Measurements from ENCODE around the gene OXSR1.
"Not testable (repeated sequence)": the region's sequence is repeated elsewhere in the genome, so short reads cannot be mapped to it uniquely, and the experiment has no call there.

The OXSR1 gene

DNA sequence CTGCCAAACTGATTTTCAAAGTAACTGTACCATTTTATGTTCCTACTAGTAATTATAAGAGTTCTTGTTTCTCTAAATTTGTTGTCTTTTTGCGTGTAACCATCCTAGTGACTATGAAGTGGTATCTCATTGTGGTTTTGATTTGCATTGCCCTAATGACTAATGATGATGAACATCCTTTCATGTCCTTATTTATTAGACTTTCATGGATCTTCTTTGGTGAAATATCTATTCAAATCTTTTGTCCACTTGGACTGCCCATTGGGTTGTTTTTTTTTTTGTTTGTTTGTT lies 3.6 kb downstream of the OXSR1 start:
- DNase-seq: no peak

DNA sequence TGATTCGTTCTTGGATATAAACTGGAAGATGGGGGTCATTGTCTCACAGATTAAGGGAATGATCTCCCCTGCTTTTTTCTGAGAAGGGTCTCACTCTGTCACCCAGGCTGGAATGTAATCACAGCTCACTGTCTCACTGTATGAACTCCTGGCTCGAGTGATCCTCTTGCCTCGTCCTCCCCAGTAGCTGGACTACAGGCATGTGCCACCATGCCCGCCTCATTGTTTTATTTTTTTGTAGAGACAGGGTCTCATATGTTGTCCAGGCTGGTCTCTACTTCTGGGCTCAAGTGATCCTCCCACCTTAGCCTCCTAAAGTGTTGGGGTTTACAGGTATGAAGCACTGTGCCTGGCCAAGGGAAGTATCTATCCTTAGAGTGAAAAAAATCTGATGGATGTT lies 5.4 kb downstream of the OXSR1 start:
- no peak for DNase-seq

DNA sequence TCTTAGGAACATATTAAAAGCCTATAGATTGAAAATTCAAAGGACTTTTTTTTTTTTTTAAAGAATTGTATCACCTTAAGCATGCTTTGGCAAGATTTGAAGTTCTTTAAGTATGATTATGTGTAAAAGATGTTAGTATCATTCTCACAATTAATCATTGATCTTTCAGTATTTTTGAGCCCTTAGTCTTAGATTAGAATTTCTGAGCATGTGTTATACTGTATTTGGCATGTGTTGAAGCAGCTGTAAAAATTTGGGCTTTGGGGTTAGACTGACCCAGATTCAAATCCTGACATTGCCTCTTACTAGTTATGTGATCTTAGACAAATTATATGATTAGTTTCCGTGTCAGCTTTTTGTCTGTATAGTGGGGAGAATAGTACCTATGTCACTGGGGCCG lies 6.3 kb downstream of the OXSR1 start:
- no peak for DNase-seq

DNA sequence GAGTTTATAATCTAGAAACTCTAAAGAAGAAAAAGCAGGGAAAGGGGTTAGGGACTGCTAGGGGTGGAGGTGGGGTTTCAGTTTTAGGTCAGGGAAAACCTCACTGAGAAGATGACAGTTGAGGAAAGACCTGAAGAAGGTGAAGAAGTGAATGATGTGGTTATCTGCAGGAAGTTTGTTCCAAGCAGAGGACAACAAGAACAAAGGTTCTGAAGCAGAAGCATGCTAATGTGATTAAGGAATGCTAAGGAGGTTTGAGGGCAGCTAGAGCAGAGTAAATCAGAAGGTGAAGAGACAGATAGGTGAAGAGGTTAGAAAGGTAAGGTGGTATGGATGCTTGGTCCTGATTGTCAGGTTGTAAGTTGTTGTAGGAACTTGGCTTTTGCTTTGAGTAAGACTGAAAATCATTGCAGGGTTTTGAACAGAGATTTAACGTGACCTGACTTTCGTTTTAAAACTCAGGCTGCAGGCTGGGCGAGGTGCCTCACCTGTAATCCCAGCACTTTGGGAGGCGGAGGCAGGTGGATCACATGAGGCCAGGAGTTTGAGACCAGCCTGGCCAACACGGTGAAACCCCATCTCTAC lies 8.6 kb downstream of the OXSR1 start:
- no peak for DNase-seq

DNA sequence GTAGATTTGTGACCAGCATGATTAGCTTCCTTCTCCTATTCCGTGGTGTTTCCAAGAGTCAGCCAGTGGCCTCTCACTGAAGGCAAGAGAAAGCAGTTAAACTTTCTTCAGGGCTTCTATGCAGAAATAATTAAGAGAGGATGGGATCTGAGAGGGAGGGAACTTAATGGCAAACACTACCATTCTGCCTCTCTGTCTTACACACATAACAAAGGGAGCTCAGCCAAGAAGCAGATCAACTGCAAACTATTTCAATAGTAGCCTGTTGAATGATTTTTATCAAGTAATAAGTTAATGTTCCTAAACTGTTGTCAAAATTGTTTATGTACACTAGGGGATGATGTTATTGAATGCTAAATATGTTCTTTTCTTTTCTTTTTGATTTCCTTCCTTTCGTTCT lies 11.8 kb downstream of the OXSR1 start:
- no peak for DNase-seq

DNA sequence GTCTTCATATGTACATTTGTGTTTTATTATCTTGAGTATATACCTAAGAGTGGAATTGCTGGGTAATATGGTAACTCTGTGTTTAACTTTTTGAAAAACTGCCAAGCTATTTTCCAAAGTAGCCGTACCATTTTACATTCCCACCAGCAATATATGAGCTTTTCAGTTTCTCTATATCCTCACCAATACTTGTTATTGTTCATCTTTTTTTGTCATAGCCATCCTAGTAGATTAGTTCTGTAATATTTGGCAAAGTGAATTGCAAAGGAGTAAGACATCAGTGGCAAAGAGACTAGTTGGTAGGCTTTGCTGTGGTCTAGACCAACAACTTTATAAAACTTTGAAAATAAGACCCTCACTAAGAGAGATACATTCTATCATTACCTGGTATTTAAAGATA lies 21.4 kb downstream of the OXSR1 start:
- no peak for DNase-seq

GRCh38 chr3:38190481-38190881 lies 25.1 kb downstream of the OXSR1 start:
- no peak for DNase-seq

- DNase-seq: not testable (repeated sequence)
Observed at GRCh38 chr3:38202931-38203330, 37.6 kb downstream of the OXSR1 start.

DNA sequence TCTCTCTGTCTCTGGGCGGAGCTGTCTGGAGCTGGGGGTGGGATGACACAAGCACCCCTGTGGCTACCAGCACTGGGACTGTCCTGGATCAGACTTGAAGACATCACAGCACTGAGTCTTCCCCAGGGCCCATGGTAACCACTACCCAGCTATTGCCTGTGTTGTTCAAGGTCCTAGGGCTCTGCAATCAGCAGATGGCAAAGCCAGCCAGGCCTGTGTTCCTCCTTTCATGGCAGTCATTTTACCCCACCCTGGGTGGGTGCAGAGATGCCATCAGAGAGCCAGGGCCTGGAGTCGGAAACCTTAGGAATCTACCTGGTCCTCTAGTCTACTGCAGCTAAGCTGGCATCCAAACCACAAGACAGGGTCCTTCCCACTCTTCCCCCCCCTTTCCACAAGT lies 38.4 kb downstream of the OXSR1 start:
- DNase-seq: no peak

- DNase-seq: no peak
Observed at GRCh38 chr3:38204599-38205471, 39.5 kb downstream of the OXSR1 start.

- no peak for DNase-seq
Observed at GRCh38 chr3:38205472-38205805, 40.1 kb downstream of the OXSR1 start.

GRCh38 chr3:38207254-38208003 lies 42.1 kb downstream of the OXSR1 start:
- DNase-seq: no peak

GRCh38 chr3:38210141-38210757 lies 44.9 kb downstream of the OXSR1 start:
- DNase-seq: no peak

DNA sequence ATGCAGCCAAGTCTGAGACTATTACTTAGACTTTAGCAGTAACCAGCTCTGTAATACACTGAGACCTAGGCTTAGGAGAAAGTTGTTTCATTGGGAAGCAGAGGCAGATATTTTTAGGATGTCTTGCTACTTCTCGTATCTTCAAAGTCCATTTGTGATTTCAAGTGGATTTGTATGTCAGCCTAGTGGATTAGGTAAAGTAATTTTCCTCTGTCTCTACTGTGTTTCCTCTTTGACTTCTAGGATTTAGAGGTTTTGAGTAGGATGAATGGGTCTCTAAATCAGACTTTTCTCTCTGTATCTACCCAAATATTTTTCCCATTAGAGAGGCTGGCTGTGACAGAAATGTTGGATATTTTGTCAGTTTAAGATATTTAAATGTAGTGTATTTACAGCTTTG lies 46.8 kb downstream of the OXSR1 start:
- DNase-seq: no peak

DNA sequence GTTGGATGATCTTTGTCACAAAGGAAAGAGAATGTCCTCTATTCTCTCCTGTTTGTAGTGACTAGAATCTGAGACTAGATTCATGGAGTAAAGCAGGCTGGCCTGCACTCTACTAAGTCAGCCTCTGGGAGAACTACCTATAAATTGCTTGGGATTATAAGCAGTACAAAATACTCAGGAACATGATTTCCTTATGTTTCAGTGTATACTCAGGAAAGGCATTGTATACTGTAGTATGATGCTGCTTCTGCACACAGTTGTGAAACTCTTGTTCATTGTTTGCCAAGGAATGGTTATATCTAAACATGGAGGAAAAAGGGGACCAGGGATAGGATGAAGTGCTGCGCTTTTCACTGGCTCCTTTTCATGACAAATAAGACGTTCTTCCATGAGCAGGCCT lies 49.2 kb downstream of the OXSR1 start:
- no peak for DNase-seq

GRCh38 chr3:38219609-38220197 lies 54.4 kb downstream of the OXSR1 start:
- DNase-seq: no peak

- DNase-seq: no peak
Observed at GRCh38 chr3:38221005-38221404, 55.7 kb downstream of the OXSR1 start.

DNA sequence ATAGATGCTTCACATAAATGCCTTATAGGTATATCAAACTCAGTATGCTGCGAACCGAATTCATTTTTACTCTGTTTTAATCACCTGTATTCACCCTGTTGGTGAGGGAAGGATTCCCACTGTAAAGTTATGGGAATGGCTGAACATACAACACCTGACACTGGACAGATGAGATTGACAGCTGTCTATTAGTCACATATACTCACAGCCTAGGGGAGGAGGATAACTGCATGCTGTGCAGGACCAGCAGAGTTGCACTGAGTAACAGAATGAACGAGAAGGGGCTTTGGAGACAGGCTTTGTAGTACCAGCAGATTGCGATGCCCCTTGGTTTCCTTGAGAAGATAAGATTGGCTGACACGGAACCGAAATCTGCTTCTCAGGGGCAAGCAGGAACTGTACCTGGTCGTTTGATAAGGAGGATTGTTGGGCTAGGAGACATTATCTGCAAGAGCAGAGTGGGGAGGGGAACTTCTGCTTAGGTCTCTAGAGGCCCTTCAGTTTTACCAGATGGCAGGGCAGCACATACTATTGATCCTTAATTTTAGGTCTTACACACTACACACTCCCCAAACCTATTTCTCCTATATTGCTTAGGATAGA lies 56.8 kb downstream of the OXSR1 start:
- no peak for DNase-seq

GRCh38 chr3:38224357-38224756 lies 59.0 kb downstream of the OXSR1 start:
- no peak for DNase-seq

DNA sequence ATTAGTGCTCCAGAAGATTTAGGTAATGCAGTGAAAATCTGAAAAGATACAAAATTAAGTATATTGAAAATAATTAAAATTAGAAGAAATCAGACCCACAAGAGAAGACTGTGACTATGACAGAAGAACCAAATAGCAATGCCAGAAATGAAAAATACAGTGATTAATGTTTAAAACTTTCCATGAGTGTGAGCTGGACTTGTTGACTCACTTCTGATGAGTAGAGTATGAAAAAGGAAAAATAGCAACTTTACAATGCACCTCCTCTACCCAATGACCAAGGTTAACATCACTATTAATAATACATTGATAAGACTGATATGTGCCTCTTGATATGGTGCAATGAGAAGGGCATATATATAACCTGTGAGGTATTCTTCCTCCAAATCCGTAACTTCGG lies 60.9 kb downstream of the OXSR1 start:
- DNase-seq: no peak

DNA sequence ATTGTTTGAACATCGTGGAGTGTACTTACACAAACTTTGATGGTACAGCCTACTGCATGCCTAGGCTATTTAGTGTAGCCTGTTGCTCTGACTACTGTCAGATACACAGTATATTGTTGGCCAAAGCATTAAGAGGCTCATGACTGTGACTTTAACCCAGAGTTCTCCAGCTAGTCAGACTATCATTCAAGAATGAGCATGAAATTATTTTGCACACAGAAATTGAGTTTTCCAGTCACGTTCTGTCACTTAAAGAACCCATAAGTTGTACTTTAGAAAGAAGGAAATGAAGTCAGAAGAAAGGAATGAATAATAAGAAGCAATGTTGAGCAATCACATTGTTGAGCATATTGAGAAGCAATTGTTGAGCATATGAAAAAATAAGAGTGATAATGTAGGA lies 62.7 kb downstream of the OXSR1 start:
- no peak for DNase-seq

GRCh38 chr3:38229036-38229435 lies 63.7 kb downstream of the OXSR1 start:
- DNase-seq: no peak

DNA sequence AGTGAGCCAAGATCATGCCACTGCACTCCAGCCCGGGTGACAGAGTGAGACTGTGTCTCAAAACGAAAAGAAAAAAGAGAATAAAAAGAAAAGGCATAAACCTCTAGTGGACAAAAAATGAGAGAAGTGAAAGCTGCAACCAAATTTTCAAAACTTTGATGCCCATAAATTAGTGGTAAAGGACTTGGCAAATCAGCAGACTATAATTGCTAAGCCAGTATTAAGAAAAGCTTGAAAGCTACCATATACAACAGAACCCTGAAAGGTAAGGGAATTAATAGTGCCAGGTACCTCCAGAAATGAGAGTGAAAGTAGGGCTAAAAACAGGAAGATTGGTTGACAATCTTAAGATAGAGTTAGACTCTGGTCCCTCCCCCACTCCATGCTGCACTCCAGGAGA lies 67.4 kb downstream of the OXSR1 start:
- no peak for DNase-seq
